Progenitor cell of endocrine pancreas (in vitro differentiated cells): ENCODE measurements around the gene CDYL. TPM values are rescaled to one million over a fixed set of nuclear protein-coding genes. Genes with fewer than 3 reads are reported as not detected.
A peak's percentile ranks its signal among the peaks of the same experiment; 100 is the strongest.
"Not testable (repeated sequence)": the region's sequence is repeated elsewhere in the genome, so short reads cannot be mapped to it uniquely, and the experiment has no call there.

Source experiments
- DNase-seq: peaks from one replicate; pipeline ENCODE4 v3.0.0; 2021; ENCODE audit warnings: low spot score; ENCODE audit not compliant: unreplicated experiment
- H3K27ac Mint-ChIP-seq: 2 replicates; pipeline ENCODE4 v1.8.0; 2021; ENCODE audit warnings: mild to moderate bottlenecking, moderate library complexity, mixed read lengths
- H3K27me3 Mint-ChIP-seq: 2 replicates; pipeline ENCODE4 v1.8.0; 2021; ENCODE audit warnings: mixed read lengths
- H3K36me3 Mint-ChIP-seq: 2 replicates; pipeline ENCODE4 v1.8.0; 2022; ENCODE audit warnings: mixed read lengths; ENCODE audit not compliant: insufficient read depth
- H3K4me1 Mint-ChIP-seq: 2 replicates; pipeline ENCODE4 v1.8.0; 2021; ENCODE audit warnings: low read depth, mixed read lengths
- H3K4me3 Mint-ChIP-seq: 2 replicates; pipeline ENCODE4 v1.8.0; 2021; ENCODE audit warnings: low read depth, mild to moderate bottlenecking, moderate library complexity, mixed read lengths
- H3K9me3 Mint-ChIP-seq: 2 replicates; pipeline ENCODE4 v1.8.0; 2021; ENCODE audit warnings: low read depth, mixed read lengths
- total RNA-seq: library from RNA; stranded (reverse); gene quantifications from 2 replicates; pipeline ENCODE4 v1.2.1, GENCODE V29; 2021
- TF ChIP-seq, protein P1 (sequence below): fragments of 200-600 bp; sonication (generic); IDR thresholded peaks from one replicate; pipeline ENCODE4 v1.5.0; 2021; ENCODE audit warnings: antibody characterized with exemption, mild to moderate bottlenecking; ENCODE audit not compliant: unreplicated experiment

Gene CDYL
- total RNA-seq, 1 donor from 2014 or later: 78.3 TPM

DNA sequence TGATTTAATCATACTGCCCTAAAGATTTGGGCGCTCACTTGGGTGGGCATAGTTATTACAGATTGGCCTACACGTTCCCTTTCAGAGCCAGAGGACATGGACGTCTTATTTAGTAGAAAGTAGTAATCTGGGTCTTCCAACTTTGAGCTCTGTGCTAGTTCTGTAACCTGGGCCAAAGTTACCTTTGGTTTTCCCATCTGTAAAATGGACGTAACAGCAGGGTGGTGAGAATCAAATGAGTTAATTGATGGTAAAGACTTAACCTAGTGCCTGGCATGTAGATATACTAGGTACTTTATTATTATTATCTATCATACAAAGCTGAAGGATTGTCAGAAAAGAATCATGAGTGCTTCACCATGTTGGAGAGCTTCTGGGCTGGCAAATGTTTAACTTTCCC is 74.8 kb downstream of the CDYL start:
- TF ChIP-seq, protein P1, sequence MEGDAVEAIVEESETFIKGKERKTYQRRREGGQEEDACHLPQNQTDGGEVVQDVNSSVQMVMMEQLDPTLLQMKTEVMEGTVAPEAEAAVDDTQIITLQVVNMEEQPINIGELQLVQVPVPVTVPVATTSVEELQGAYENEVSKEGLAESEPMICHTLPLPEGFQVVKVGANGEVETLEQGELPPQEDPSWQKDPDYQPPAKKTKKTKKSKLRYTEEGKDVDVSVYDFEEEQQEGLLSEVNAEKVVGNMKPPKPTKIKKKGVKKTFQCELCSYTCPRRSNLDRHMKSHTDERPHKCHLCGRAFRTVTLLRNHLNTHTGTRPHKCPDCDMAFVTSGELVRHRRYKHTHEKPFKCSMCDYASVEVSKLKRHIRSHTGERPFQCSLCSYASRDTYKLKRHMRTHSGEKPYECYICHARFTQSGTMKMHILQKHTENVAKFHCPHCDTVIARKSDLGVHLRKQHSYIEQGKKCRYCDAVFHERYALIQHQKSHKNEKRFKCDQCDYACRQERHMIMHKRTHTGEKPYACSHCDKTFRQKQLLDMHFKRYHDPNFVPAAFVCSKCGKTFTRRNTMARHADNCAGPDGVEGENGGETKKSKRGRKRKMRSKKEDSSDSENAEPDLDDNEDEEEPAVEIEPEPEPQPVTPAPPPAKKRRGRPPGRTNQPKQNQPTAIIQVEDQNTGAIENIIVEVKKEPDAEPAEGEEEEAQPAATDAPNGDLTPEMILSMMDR: no peak
- H3K9me3 Mint-ChIP-seq: peaks cover 3% of the 10 kb centered on the region
- peaks cover 5% of the 10 kb centered on the region for H3K36me3 Mint-ChIP-seq
- no peak overlapping the region for H3K4me3 Mint-ChIP-seq
- no peak overlapping the region for H3K27ac Mint-ChIP-seq
- no peak for DNase-seq
- H3K4me1 Mint-ChIP-seq: peaks cover 30% of the 10 kb centered on the region
- no peaks in the 10 kb centered on the region for H3K27me3 Mint-ChIP-seq

DNA sequence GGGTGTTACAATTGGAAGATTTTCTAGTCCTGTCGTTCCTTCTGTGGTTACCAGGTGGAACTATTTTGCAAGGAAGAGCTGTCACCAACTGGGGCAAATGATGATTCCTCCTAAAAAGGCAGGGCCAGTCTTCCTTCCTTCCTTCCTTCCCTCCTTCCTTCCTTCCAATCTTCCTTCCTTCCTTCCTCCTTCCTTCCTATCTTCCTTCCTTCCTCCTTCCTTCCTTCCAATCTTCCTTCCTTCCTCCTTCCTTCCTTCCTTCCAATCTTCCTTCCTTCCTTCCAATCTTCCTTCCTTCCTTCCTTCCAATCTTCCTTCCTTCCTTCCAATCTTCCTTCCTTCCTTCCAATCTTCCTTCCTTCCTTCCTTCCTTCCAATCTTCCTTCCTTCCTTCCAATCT is 76.0 kb downstream of the CDYL start:
- not testable (repeated sequence) for H3K36me3 Mint-ChIP-seq, H3K27me3 Mint-ChIP-seq, H3K4me3 Mint-ChIP-seq, H3K9me3 Mint-ChIP-seq, DNase-seq, H3K27ac Mint-ChIP-seq
- H3K4me1 Mint-ChIP-seq: peaks cover 26% of the 10 kb centered on the region

DNA sequence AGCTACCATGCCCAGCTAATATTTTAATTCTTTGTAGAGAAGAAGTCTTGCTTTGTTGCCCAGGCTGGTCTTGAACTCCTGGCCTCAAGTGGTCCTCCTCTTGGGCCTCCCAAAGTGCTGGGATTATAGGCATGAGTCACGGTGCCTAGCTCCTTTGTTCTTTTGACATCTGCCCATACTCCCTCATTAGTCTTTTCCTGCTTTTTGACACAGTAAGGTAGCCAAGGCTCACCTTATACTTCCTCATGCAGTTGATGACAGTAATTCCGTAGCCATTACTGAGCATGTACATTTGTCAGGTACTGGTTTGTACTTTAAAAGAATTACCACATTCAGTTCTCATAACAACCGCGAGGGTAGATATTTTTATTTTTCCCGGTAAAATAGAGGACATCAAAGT is 76.7 kb downstream of the CDYL start:
- Mint-ChIP-seq H3K27ac (no peak overlapping the region), H3K27me3 (no peaks in the 10 kb centered on the region), H3K9me3 (no peaks in the 10 kb centered on the region), H3K4me3 (no peak overlapping the region), H3K36me3 (no peaks in the 10 kb centered on the region), H3K4me1 (peaks cover 28% of the 10 kb centered on the region)
- TF ChIP-seq, protein P1: no peak
- no peak for DNase-seq

DNA sequence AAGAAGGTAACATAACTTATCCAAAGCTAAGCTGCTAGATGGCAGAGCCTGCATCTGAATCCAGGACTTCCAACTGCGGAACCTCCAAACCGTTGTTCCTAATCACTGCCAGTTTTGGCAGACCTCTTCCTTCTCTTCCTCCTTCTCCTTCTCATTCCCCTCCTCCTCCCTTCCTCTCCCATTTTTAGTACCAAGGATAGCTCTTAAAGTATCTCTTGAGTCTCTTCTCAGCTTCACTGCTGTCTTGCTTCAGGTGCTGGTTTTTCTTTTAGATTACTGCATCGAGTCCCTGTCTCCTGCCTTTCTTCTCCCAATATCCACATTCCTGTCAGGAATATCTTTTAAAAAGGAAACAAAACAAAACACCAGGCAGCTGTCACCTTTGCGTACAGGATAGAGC is 77.1 kb downstream of the CDYL start:
- TF ChIP-seq, protein P1: no peak
- Mint-ChIP-seq H3K9me3 (no peaks in the 10 kb centered on the region), H3K4me1 (peaks cover 29% of the 10 kb centered on the region), H3K27ac (no peak overlapping the region), H3K4me3 (no peak overlapping the region), H3K27me3 (no peaks in the 10 kb centered on the region), H3K36me3 (no peaks in the 10 kb centered on the region)
- DNase-seq: no peak

DNA sequence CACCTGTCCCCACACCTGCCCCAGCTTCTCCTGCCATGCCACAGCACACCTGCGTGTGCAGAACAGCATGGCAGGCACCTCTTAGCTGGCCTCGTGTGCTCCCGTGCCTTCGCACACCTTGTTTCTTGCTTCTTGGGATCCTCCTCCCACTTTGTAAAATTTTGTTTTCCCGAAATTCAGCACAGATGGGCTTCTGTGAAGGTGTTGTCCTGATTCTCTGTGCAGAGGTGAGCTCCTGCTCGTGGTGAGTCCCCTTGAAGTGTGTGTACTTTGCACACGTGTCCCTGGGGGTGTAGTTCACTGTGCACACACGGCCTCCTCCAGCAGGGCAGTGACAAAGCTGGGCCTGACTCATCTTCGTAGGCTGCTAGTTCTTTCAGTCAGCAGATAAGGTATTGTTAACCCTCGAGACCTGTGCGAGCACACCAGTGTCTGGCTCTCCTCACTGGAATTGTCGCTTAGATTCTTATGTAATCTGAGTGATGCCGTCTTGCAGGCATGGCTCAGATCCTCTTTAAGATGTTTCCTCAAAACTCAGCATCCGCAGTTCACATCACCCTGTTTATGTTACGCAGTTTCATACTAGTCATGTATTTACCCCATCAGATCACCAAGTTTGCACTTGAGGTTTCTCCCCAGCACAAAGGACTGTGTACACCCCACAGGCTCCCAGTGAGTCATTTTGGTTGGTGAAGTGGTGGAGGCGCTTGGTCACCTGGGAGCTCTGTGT is 77.7 kb downstream of the CDYL start:
- no peak for DNase-seq
- peak overlapping the region; percentile 73 for H3K27ac Mint-ChIP-seq
- H3K4me3 Mint-ChIP-seq: no peak overlapping the region
- TF ChIP-seq, protein P1: no peak
- no peaks in the 10 kb centered on the region for H3K9me3 Mint-ChIP-seq
- H3K36me3 Mint-ChIP-seq: no peaks in the 10 kb centered on the region
- H3K4me1 Mint-ChIP-seq: peaks cover 29% of the 10 kb centered on the region
- no peaks in the 10 kb centered on the region for H3K27me3 Mint-ChIP-seq

DNA sequence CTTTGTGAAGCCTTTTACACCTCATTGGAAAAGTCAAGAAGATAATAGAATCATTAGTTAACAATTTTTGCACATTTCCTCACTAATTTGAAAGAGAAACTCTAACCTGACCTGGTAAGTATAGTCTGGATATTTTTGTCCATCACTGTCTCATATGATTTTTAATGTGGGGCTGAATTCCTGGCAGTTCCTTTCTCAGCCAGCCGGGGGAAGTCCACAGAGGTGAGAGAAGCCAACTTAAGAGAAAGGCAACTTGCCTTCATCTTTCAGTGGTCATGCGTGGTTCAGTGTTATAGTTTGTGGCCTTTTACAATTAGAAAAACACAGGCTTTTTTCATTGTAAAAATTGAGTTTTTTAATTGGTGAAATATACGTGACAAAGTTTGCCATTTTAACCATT is 80.6 kb downstream of the CDYL start:
- peaks cover 3% of the 10 kb centered on the region for H3K36me3 Mint-ChIP-seq

More for the DNA sequence above, 80.6 kb downstream of the CDYL start:
- DNase-seq: no peak
- Mint-ChIP-seq H3K4me3 (no peak overlapping the region), H3K27me3 (no peaks in the 10 kb centered on the region), H3K9me3 (no peaks in the 10 kb centered on the region), H3K27ac (no peak overlapping the region), H3K4me1 (peaks cover 24% of the 10 kb centered on the region)
- TF ChIP-seq, protein P1: peak; percentile 14
